HEK293 (cell line): Measurements from ENCODE around the gene TTLL10.

Experiments used
- BCL11A ChIP-seq: fragments of 450-650 bp; formaldehyde crosslinking; IDR thresholded peaks from 2 replicates; pipeline ENCODE4 v1.5.1; 2016; ENCODE audit warnings: low read depth, missing biosample characterization, missing genetic modification characterization
- EGR2 ChIP-seq: fragments of 450-650 bp; formaldehyde crosslinking; IDR thresholded peaks from 2 replicates; pipeline ENCODE4 v1.5.1; 2016; ENCODE audit warnings: low read depth, missing biosample characterization, missing genetic modification characterization
- GLIS2 ChIP-seq: fragments of 450-650 bp; formaldehyde crosslinking; IDR thresholded peaks from 2 replicates; pipeline ENCODE4 v1.5.1; 2016; ENCODE audit warnings: missing biosample characterization, missing genetic modification characterization
- HOXD13 ChIP-seq: sonication (generic); formaldehyde crosslinking; IDR thresholded peaks from 2 replicates; pipeline ENCODE4 v1.8.0; 2022; ENCODE audit warnings: missing genetic modification reagents, borderline replicate concordance
- OVOL3 ChIP-seq: fragments of 450-650 bp; formaldehyde crosslinking; IDR thresholded peaks from 2 replicates; pipeline ENCODE4 v1.5.1; 2016; ENCODE audit warnings: missing biosample characterization, missing genetic modification characterization
- REPIN1 ChIP-seq: fragments of 450-650 bp; formaldehyde crosslinking; IDR thresholded peaks from 2 replicates; pipeline ENCODE4 v1.5.1; 2017; ENCODE audit warnings: missing biosample characterization, missing genetic modification characterization, low read depth
- SCRT2 ChIP-seq: fragments of 450-650 bp; formaldehyde crosslinking; IDR thresholded peaks from 2 replicates; pipeline ENCODE4 v1.5.1; 2016; ENCODE audit warnings: missing biosample characterization, missing genetic modification characterization
- SP2 ChIP-seq: fragments of 450-650 bp; formaldehyde crosslinking; IDR thresholded peaks from 2 replicates; pipeline ENCODE4 v1.5.1; 2016; ENCODE audit warnings: missing biosample characterization, missing genetic modification characterization
- ZBTB6 ChIP-seq: fragments of 450-650 bp; formaldehyde crosslinking; IDR thresholded peaks from 2 replicates; pipeline ENCODE4 v1.5.1; 2017; ENCODE audit warnings: missing biosample characterization, missing genetic modification characterization
- ZBTB7A ChIP-seq: fragments of 450-650 bp; formaldehyde crosslinking; IDR thresholded peaks from 2 replicates; pipeline ENCODE4 v1.5.1; 2016; ENCODE audit warnings: low read depth, missing biosample characterization, missing genetic modification characterization
- ZIC2 ChIP-seq: fragments of 450-650 bp; formaldehyde crosslinking; IDR thresholded peaks from 2 replicates; pipeline ENCODE4 v1.5.1; 2016; ENCODE audit warnings: missing biosample characterization, missing genetic modification characterization
- ZNF112 ChIP-seq: fragments of 450-650 bp; formaldehyde crosslinking; IDR thresholded peaks from 2 replicates; pipeline ENCODE4 v1.5.0; 2017; ENCODE audit warnings: missing biosample characterization, missing genetic modification characterization
- ZNF133 ChIP-seq: fragments of 450-650 bp; formaldehyde crosslinking; IDR thresholded peaks from 2 replicates; pipeline ENCODE4 v1.5.1; 2016; ENCODE audit warnings: missing biosample characterization, missing genetic modification characterization
- ZNF148 ChIP-seq: fragments of 450-650 bp; formaldehyde crosslinking; IDR thresholded peaks from 2 replicates; pipeline ENCODE4 v1.5.0; 2017; ENCODE audit warnings: missing biosample characterization, missing genetic modification characterization, borderline replicate concordance
- ZNF157 ChIP-seq: fragments of 450-650 bp; formaldehyde crosslinking; IDR thresholded peaks from 2 replicates; pipeline ENCODE4 v1.5.1; 2016; ENCODE audit warnings: missing biosample characterization, missing genetic modification characterization
- ZNF184 ChIP-seq: fragments of 450-650 bp; IDR thresholded peaks from 2 replicates; pipeline ENCODE4 v1.5.1; 2018; ENCODE audit warnings: missing biosample characterization, mild to moderate bottlenecking, missing genetic modification characterization
- ZNF202 ChIP-seq: fragments of 450-650 bp; formaldehyde crosslinking; IDR thresholded peaks from 2 replicates; pipeline ENCODE4 v1.5.1; 2016; ENCODE audit warnings: missing biosample characterization, missing genetic modification characterization, borderline replicate concordance
- ZNF221 ChIP-seq: fragments of 450-650 bp; formaldehyde crosslinking; IDR thresholded peaks from 2 replicates; pipeline ENCODE4 v1.5.1; 2017; ENCODE audit warnings: missing biosample characterization, missing genetic modification characterization, borderline replicate concordance
- ZNF324 ChIP-seq: fragments of 450-650 bp; formaldehyde crosslinking; IDR thresholded peaks from 2 replicates; pipeline ENCODE4 v1.5.1; 2016; ENCODE audit warnings: missing biosample characterization, missing genetic modification characterization
- ZNF335 ChIP-seq: fragments of 450-650 bp; formaldehyde crosslinking; conservative IDR thresholded peaks from 2 replicates; pipeline ENCODE4 v1.5.1; 2016; ENCODE audit warnings: missing biosample characterization, missing genetic modification characterization
- ZNF350 ChIP-seq: fragments of 450-650 bp; formaldehyde crosslinking; IDR thresholded peaks from 2 replicates; pipeline ENCODE4 v1.5.0; 2017; ENCODE audit warnings: missing biosample characterization, mild to moderate bottlenecking, missing genetic modification characterization
- ZNF37A ChIP-seq: fragments of 450-650 bp; IDR thresholded peaks from 2 replicates; pipeline ENCODE4 v1.5.1; 2018; ENCODE audit warnings: missing biosample characterization, missing genetic modification characterization
- ZNF394 ChIP-seq: fragments of 450-650 bp; formaldehyde crosslinking; IDR thresholded peaks from 2 replicates; pipeline ENCODE4 v1.5.1; 2016; ENCODE audit warnings: missing biosample characterization, missing genetic modification characterization, mild to moderate bottlenecking, moderate library complexity, borderline replicate concordance
- ZNF585B ChIP-seq: fragments of 450-650 bp; formaldehyde crosslinking; IDR thresholded peaks from 2 replicates; pipeline ENCODE4 v1.5.1; 2016; ENCODE audit warnings: missing biosample characterization, missing genetic modification characterization
- ZNF596 ChIP-seq: fragments of 450-650 bp; IDR thresholded peaks from 2 replicates; pipeline ENCODE4 v1.5.0; 2018; ENCODE audit warnings: missing biosample characterization, mild to moderate bottlenecking, missing genetic modification characterization, moderate library complexity
- ZNF623 ChIP-seq: fragments of 450-650 bp; formaldehyde crosslinking; IDR thresholded peaks from 2 replicates; pipeline ENCODE4 v1.5.1; 2016; ENCODE audit warnings: missing biosample characterization, missing genetic modification characterization
- ZNF624 ChIP-seq: fragments of 450-650 bp; formaldehyde crosslinking; IDR thresholded peaks from 2 replicates; pipeline ENCODE4 v1.5.1; 2017; ENCODE audit warnings: missing biosample characterization, missing genetic modification characterization
- ZNF658 ChIP-seq: fragments of 450-650 bp; formaldehyde crosslinking; IDR thresholded peaks from 2 replicates; pipeline ENCODE4; 2016; ENCODE audit warnings: missing biosample characterization, missing genetic modification characterization
- ZNF701 ChIP-seq: fragments of 450-650 bp; formaldehyde crosslinking; IDR thresholded peaks from 2 replicates; pipeline ENCODE4 v1.5.1; 2016; ENCODE audit warnings: missing biosample characterization, missing genetic modification characterization
- TF ChIP-seq, protein P1 (sequence below): fragments of 450-650 bp; formaldehyde crosslinking; IDR thresholded peaks from 2 replicates; pipeline ENCODE4 v1.5.1; 2016; ENCODE audit warnings: missing biosample characterization, missing genetic modification characterization
- TF ChIP-seq, protein P2 (sequence below): fragments of 450-650 bp; formaldehyde crosslinking; IDR thresholded peaks from 2 replicates; pipeline ENCODE4 v1.5.1; 2016; ENCODE audit warnings: missing biosample characterization, missing genetic modification characterization
- TF ChIP-seq, protein P3 (sequence below): IDR thresholded peaks from 2 replicates; pipeline ENCODE4 v1.6.1; 2011; ENCODE audit warnings: mild to moderate bottlenecking, low read depth, low read length, borderline replicate concordance

The TTLL10 gene

GRCh38 chr1:1236945-1237873 lies 63.5 kb downstream of the TTLL10 start (continued):
- TF ChIP-seq ZNF350 (tag by site-specific recombination) (no peak), SP2 (peak; percentile 13), BCL11A (tag by site-specific recombination) (0 out of 2 replicates have a peak, but pooled peaks have one; percentile 9), ZNF701 (tag by site-specific recombination) (no peak), ZNF585B (tag by site-specific recombination) (no peak), OVOL3 (tag by site-specific recombination) (no peak), ZNF37A (tag by site-specific recombination) (no peak), ZNF112 (tag by site-specific recombination) (no peak), HOXD13 (CRISPR knock-in tag) (no peak), ZNF221 (tag by site-specific recombination) (no peak), ZNF157 (tag by site-specific recombination) (no peak), SCRT2 (tag by site-specific recombination) (no peak), ZNF623 (tag by site-specific recombination) (no peak), ZIC2 (tag by site-specific recombination) (no peak), ZNF596 (tag by site-specific recombination) (no peak), ZBTB7A (no peak), REPIN1 (tag by site-specific recombination) (no peak), ZNF133 (tag by site-specific recombination) (no peak), ZNF624 (tag by site-specific recombination) (no peak), ZNF184 (tag by site-specific recombination) (no peak), ZNF394 (tag by site-specific recombination) (no peak), ZBTB6 (tag by site-specific recombination) (no peak), ZNF335 (tag by site-specific recombination) (no peak), ZNF324 (tag by site-specific recombination) (no peak), GLIS2 (peak; percentile 72), EGR2 (0 out of 2 replicates have a peak, but pooled peaks have one; percentile 38), ZNF148 (tag by site-specific recombination) (no peak), ZNF202 (tag by site-specific recombination) (no peak), ZNF658 (tag by site-specific recombination) (no peak)
- TF ChIP-seq, protein P1, sequence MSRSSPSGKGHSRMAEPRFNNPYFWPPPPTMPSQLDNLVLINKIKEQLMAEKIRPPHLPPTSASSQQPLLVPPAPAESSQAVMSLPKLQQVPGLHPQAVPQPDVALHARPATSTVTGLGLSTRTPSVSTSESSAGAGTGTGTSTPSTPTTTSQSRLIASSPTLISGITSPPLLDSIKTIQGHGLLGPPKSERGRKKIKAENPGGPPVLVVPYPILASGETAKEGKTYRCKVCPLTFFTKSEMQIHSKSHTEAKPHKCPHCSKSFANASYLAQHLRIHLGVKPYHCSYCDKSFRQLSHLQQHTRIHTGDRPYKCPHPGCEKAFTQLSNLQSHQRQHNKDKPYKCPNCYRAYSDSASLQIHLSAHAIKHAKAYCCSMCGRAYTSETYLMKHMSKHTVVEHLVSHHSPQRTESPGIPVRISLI (tag by site-specific recombination), result no peak
- TF ChIP-seq, protein P2, sequence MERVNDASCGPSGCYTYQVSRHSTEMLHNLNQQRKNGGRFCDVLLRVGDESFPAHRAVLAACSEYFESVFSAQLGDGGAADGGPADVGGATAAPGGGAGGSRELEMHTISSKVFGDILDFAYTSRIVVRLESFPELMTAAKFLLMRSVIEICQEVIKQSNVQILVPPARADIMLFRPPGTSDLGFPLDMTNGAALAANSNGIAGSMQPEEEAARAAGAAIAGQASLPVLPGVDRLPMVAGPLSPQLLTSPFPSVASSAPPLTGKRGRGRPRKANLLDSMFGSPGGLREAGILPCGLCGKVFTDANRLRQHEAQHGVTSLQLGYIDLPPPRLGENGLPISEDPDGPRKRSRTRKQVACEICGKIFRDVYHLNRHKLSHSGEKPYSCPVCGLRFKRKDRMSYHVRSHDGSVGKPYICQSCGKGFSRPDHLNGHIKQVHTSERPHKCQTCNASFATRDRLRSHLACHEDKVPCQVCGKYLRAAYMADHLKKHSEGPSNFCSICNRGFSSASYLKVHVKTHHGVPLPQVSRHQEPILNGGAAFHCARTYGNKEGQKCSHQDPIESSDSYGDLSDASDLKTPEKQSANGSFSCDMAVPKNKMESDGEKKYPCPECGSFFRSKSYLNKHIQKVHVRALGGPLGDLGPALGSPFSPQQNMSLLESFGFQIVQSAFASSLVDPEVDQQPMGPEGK (tag by site-specific recombination), result peak; percentile 26; the same call in 1 of the 2 replicates
- TF ChIP-seq, protein P3, sequence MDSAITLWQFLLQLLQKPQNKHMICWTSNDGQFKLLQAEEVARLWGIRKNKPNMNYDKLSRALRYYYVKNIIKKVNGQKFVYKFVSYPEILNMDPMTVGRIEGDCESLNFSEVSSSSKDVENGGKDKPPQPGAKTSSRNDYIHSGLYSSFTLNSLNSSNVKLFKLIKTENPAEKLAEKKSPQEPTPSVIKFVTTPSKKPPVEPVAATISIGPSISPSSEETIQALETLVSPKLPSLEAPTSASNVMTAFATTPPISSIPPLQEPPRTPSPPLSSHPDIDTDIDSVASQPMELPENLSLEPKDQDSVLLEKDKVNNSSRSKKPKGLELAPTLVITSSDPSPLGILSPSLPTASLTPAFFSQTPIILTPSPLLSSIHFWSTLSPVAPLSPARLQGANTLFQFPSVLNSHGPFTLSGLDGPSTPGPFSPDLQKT, result no peak
